HCT116 (cell line): Measurements from ENCODE around the gene CCND2. TPM values are rescaled to one million over a fixed set of nuclear protein-coding genes. Genes with fewer than 3 reads are reported as not detected.

ENCODE experiments used
- ATAC-seq: fragments of 200-7000 bp; cut with Tn5 transposase; 2 replicates; pipeline ENCODE4 v1.9.1; 2020; ENCODE audit warnings: mild to moderate bottlenecking, moderate library complexity
- BruUV-seq: library from RNA; stranded (reverse); fragments of 400-500 nt; replicated peaks from 2 replicates; lab custom pipeline; 2021; lab: Mats Ljungman, UMichigan
- CTCF ChIA-PET: fragments of 300-600 bp; sonication (Branson Sonifier 250); formaldehyde crosslinking; loops from one replicate; lab custom pipeline; 2021; ENCODE audit warnings: antibody characterized with exemption; lab: Charles Lee
- POLR2A ChIA-PET: fragments of 300-600, 350-600 bp; sonication (Branson Sonifier 250); formaldehyde crosslinking; loops from one replicate; lab custom pipeline; 2021; ENCODE audit warnings: antibody characterized with exemption; lab: Charles Lee
- RAD21 ChIA-PET, 2 experiments: fragments of 300-600 bp; sonication (Branson Sonifier 250); formaldehyde crosslinking; loops; one replicate each; lab custom pipeline; 2023; ENCODE audit warnings: low total read pairs in 2 of 2; ENCODE audit not compliant: uncharacterized antibody in 2 of 2, unreplicated experiment in 2 of 2, low non-redundant PET in 1 of 2; lab: Charles Lee
- DNase-seq: peaks from one replicate; pipeline ENCODE4 v3.0.0-alpha.2; 2010; ENCODE audit warnings: low read depth, low spot score
- H2AFZ ChIP-seq: fragments of 200-600 bp; shearing (Covaris generic), sonication (generic); 2 replicates; pipeline ENCODE4 v1.6.1; 2017; ENCODE audit warnings: low read depth, mixed run types, mixed read lengths, antibody characterized with exemption, low read length; ENCODE audit not compliant: poor library complexity, severe bottlenecking
- H3K27ac ChIP-seq: 2 replicates; pipeline ENCODE4 v1.5.1; 2012; ENCODE audit warnings: low read depth, low read length
- H3K27me3 ChIP-seq: fragments of 200-600 bp; sonication (generic); 2 replicates; pipeline ENCODE4 v1.6.1; 2016; ENCODE audit warnings: mixed run types, low read length, mixed read lengths; ENCODE audit not compliant: insufficient read depth
- H3K36me3 ChIP-seq, 2 experiments: fragments of 200-500 bp in 1 of 2; fragments of 200-600 bp in 1 of 2; sonication (Bioruptor generic) in 1 of 2; sonication (generic) in 1 of 2; 2 replicates each; pipeline versions ENCODE4 v1.5.1 to v1.6.1; 2014 to 2016; ENCODE audit warnings: low read length in 2 of 2, inconsistent platforms in 1 of 2, mixed read lengths in 1 of 2, mixed run types in 1 of 2; ENCODE audit not compliant: insufficient read depth in 2 of 2, control insufficient read depth in 1 of 2
- H3K4me1 ChIP-seq, 2 experiments: fragments of 200-600 bp in 1 of 2; sonication (generic) in 1 of 2; 2 replicates each; pipeline versions ENCODE4 v1.5.1 to v1.6.1; 2012 to 2017; ENCODE audit warnings: low read length in 2 of 2, inconsistent platforms in 1 of 2, mild to moderate bottlenecking in 1 of 2, mixed read lengths in 1 of 2, mixed run types in 1 of 2, moderate library complexity in 1 of 2; ENCODE audit not compliant: insufficient read depth in 2 of 2, control insufficient read depth in 1 of 2
- H3K4me2 ChIP-seq: fragments of 200-600 bp; sonication (generic); 2 replicates; pipeline ENCODE4 v1.6.1; 2017; ENCODE audit warnings: mixed run types, low read length, mixed read lengths
- H3K4me3 ChIP-seq, 2 experiments: fragments of 200-600 bp in 1 of 2; sonication (generic) in 1 of 2; replicated peaks in 1 of 2; 2 replicates each; pipeline ENCODE4 v1.5.1; 2011 to 2016; ENCODE audit warnings: low read length in 2 of 2, control low read depth in 1 of 2, low read depth in 1 of 2, mild to moderate bottlenecking in 1 of 2, mixed read lengths in 1 of 2, mixed run types in 1 of 2
- H3K79me2 ChIP-seq: fragments of 200-600 bp; sonication (generic); 2 replicates; pipeline ENCODE4 v1.6.1; 2017; ENCODE audit warnings: mild to moderate bottlenecking, mixed run types, low read length, moderate library complexity, mixed read lengths; ENCODE audit not compliant: insufficient read depth
- H3K9ac ChIP-seq: fragments of 200-600 bp; sonication (generic); 2 replicates; pipeline ENCODE4 v1.6.1; 2016; ENCODE audit warnings: low read length, mixed read lengths
- H3K9me2 ChIP-seq: fragments of 200-600 bp; sonication (generic), shearing (Covaris generic); 2 replicates; pipeline ENCODE4 v1.6.1; 2017; ENCODE audit warnings: mixed run types, mild to moderate bottlenecking, moderate library complexity; ENCODE audit not compliant: insufficient read depth
- H3K9me3 ChIP-seq, 2 experiments: fragments of 200-500 bp in 1 of 2; fragments of 200-600 bp in 1 of 2; sonication (Bioruptor generic) in 1 of 2; sonication (generic) in 1 of 2; 2 replicates each; pipeline ENCODE4 v1.6.1; 2014 to 2017; ENCODE audit warnings: low read length in 2 of 2, mixed read lengths in 2 of 2, inconsistent platforms in 1 of 2, low read depth in 1 of 2, mild to moderate bottlenecking in 1 of 2, mixed run types in 1 of 2, moderate library complexity in 1 of 2; ENCODE audit not compliant: control insufficient read depth in 1 of 2, insufficient read depth in 1 of 2
- H4K20me1 ChIP-seq: fragments of 200-600 bp; sonication (generic), shearing (Covaris generic); 2 replicates; pipeline ENCODE4 v1.6.1; 2017; ENCODE audit warnings: mixed run types, mild to moderate bottlenecking, moderate library complexity; ENCODE audit not compliant: insufficient read depth
- CEBPB ChIP-seq: IDR thresholded peaks from 2 replicates; pipeline ENCODE4 v1.6.1; 2012; ENCODE audit warnings: low read depth
- ELF1 ChIP-seq: IDR thresholded peaks from 2 replicates; pipeline ENCODE4 v1.6.1; 2012; ENCODE audit warnings: low read depth, borderline replicate concordance
- JUND ChIP-seq: IDR thresholded peaks from 2 replicates; pipeline ENCODE4 v1.6.1; 2012
- TCF7L2 ChIP-seq: IDR thresholded peaks from 2 replicates; pipeline ENCODE4 v1.7.0; 2011; ENCODE audit warnings: borderline replicate concordance, inconsistent platforms; ENCODE audit not compliant: insufficient read depth, insufficient read length; ENCODE audit errors: extremely low read depth
- intact Hi-C: fragments of 100-400 bp; cut with micrococcal nuclease; formaldehyde crosslinking; loops from 2 replicates; pipeline ENCODE4 v1.10.0; 2022
- total RNA-seq: library from RNA; stranded (reverse); gene quantifications from one replicate; pipeline ENCODE4 v1.2.1, GENCODE V29; 2021; ENCODE audit not compliant: unreplicated experiment
- TF ChIP-seq, protein P1 (sequence below): IDR thresholded peaks from 2 replicates; pipeline ENCODE4 v1.6.1; 2012
- TF ChIP-seq, protein P2 (sequence below): IDR thresholded peaks from 2 replicates; pipeline ENCODE4 v1.6.1; 2011; ENCODE audit warnings: mild to moderate bottlenecking, low read length, moderate library complexity; ENCODE audit not compliant: insufficient replicate concordance; ENCODE audit errors: extremely low read depth

Gene CCND2
- total RNA-seq, 1 experiment from 2014 or later, result 1.1 TPM

GRCh38 chr12:4279198-4279690 lies 5.7 kb downstream of the CCND2 start (continued):
- no peak for TF ChIP-seq TCF7L2
- no peak for TF ChIP-seq JUND
- TF ChIP-seq CEBPB, result no peak
- TF ChIP-seq, protein P1, sequence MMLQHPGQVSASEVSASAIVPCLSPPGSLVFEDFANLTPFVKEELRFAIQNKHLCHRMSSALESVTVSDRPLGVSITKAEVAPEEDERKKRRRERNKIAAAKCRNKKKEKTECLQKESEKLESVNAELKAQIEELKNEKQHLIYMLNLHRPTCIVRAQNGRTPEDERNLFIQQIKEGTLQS, result no peak
- TF ChIP-seq, protein P2, sequence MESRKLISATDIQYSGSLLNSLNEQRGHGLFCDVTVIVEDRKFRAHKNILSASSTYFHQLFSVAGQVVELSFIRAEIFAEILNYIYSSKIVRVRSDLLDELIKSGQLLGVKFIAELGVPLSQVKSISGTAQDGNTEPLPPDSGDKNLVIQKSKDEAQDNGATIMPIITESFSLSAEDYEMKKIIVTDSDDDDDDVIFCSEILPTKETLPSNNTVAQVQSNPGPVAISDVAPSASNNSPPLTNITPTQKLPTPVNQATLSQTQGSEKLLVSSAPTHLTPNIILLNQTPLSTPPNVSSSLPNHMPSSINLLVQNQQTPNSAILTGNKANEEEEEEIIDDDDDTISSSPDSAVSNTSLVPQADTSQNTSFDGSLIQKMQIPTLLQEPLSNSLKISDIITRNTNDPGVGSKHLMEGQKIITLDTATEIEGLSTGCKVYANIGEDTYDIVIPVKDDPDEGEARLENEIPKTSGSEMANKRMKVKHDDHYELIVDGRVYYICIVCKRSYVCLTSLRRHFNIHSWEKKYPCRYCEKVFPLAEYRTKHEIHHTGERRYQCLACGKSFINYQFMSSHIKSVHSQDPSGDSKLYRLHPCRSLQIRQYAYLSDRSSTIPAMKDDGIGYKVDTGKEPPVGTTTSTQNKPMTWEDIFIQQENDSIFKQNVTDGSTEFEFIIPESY, result no peak
- TF ChIP-seq, all 23 proteins: peak for 0

GRCh38 chr12:4280351-4281163 lies 7.0 kb downstream of the CCND2 start:
- no peak for TF ChIP-seq ELF1
- Histone ChIP-seq H3K27ac (no peak overlapping the region), H2AFZ (no peak overlapping the region), H4K20me1 (no peaks in the 10 kb centered on the region), H3K4me3 (no peak overlapping the region), H3K27me3 (0 out of 2 replicates have a peak, but pooled peaks cover 6% of the 10 kb centered on the region), H3K36me3 (no peaks in the 10 kb centered on the region), H3K4me2 (no peak overlapping the region), H3K4me1 (peaks cover 5 to 7% of the 10 kb centered on the region in 2 experiments; a peak in 2 of 4 replicates), H3K9me2 (no peaks in the 10 kb centered on the region), H3K9ac (no peak overlapping the region), H3K79me2 (no peaks in the 10 kb centered on the region), H3K9me3 (no peaks in the 10 kb centered on the region)
- BruUV-seq, result no TSS peak
- ChIA-PET POLR2A (no interaction called here), RAD21 (no interaction called here), CTCF (no interaction called here)
- ATAC-seq (no peak), DNase-seq (no peak)
- intact Hi-C loops, result no loop called here
